HG03457 (cell line): ENCODE data around the gene ACAA2.
"Not testable (repeated sequence)": the region's sequence is repeated elsewhere in the genome, so short reads cannot be mapped to it uniquely, and the experiment has no call there.

Experiments
- ATAC-seq: cut with Tn5 transposase; IDR thresholded peaks from one replicate; pipeline ENCODE4 v1.9.1; 2021; ENCODE audit warnings: moderate number of reproducible peaks; ENCODE audit not compliant: unreplicated experiment

The ACAA2 gene

DNA sequence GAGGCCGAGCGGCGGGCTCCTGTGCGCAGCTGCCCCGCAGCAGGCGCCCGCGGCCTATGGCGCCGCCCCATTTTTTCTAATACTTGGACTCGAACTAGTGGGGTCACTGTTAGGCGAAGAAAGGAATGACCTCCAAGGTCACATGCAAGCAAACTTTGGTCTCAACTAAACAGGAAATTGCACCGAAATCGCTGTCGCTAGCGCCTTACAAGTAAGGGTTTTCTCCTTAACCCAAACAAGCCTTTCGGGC, 339 bp downstream of the ACAA2 start:
- ATAC-seq: no peak

DNA sequence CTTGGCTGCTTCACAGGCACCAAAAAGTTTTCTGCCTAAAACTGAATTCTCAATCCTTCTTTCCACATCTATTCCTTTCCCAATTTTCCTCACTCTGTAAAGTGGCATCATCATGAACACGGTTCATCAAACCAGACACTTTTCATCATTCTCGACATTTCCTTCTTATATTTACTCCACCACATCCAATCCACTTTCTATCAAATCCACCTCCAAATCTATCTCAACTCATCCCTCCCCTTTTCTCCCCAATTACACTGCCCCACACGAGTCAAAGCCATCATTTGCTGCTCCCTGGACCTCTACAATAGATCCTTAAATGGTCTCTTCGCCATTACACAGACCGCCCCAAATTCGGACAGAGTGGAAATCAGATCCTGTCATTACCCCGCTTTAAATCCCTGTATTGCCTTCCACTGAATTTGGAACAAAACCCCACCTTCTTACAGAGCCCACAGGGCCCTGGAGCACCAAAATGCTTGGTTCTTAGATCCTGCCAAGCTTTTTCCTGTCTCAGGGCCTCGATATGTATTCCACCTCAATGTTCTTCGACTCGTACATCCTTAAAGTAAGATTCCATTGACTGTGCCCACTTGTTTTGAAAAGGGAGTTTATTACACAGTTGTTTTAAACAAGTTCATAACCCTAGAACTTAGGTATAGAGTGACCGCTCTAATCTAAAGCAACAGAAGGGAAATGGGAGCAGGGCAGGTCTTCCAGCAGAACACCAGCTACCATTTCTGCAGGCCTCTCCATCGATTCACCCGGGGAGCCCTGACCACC, 856 bp downstream of the ACAA2 start:
- ATAC-seq: no peak

DNA sequence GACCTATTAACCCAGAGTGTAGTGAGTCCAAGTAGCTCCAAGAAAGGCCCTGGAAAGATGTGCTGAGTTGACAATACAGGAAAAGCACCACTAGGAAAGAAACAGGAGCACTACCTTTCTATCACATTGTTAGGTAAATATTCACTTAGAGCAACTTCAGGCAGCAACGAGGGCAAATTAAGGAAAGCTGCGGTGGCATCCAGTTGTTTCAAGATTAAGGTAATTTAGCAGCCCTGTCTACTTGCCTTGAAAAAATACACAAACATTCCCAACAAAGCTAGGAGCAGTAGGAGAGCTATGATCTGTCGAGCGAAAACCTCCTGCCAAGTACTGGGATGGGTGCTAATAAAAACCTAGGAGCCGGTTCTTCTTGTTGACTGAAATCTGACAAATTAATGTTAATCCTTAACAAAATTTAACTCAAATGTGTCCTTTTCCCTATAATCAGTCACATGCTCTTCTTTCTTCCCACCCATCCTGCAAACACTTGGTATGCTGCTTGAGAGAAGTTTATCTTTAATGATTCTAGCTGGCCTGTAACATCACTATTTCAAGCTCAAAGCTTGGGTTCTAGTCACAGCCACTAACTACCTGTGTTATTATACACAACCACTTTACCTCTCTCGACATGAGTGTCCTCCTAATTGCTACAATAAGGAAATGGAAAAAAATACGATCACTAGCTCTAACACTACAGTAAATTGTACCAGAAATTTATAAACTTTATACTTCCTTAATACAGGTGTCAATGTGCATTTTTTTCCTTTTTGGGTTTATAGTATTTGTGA, 2.0 kb downstream of the ACAA2 start:
- ATAC-seq: no peak

DNA sequence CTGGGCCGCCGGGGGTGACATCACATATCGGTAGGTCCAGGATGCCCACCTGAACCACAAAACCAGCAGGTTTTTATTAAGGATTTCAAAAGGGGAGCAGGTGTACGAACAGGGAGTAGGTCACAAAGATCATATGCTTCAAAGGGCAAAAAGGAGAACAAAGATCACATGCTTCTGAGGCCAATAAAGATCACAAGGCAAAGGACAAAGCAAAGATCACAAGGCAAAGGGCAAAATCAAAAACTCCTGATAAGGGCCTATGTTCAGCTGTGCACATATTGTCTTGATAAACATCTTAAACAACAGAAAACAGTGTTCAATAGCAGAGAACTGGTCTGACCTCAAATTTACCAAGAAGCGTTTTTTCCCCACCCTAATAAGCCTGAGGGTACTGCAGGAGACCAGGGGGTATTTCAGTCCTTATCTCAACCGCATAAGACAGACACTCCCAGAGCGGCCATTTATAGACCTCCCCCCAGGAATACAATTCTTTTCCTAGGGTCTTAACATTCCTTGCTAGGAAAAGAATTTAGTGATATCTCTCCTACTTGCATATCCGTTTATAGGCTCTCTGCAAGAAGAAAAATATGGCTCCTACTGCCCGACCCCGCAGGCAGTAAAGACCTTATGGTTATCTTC, 4.7 kb downstream of the ACAA2 start:
- not testable (repeated sequence) for ATAC-seq

DNA sequence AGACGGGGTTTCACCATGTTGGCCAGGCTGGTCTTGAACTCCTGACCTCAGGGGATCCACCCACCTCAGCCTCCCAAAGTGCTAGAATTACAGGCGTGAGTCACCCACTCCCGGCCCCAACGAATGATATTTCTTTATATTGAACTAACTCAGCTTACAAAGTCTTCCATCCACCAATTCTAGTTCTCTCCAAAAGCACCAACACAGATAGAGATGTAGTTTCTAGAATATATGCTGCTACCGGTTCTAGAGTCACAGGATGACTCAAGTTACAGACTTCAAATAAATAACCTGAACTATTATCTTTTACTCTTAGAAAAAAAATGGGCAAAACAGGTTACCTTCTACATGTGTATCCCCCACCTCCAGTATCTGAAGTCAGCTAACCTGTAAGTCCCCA, 9.2 kb downstream of the ACAA2 start:
- no peak for ATAC-seq

DNA sequence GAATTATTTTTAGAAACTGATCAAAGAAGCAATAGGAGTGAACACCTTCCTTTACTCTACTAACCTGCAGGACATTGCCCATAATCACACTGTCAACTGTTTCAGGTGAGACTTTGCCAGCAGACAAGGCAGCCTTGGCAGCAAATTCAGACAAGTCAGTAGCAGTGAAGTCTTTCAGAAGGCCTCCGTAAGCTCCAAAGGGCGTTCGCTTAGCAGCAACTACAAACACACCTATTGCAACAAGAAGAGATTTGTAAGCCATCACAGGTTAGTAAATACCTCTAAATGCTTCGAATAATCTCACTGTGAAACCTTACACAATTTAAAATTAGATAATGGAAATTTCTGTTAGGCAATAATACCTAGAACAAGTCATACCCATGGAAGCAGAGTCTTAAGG, 10.7 kb downstream of the ACAA2 start:
- ATAC-seq: no peak

DNA sequence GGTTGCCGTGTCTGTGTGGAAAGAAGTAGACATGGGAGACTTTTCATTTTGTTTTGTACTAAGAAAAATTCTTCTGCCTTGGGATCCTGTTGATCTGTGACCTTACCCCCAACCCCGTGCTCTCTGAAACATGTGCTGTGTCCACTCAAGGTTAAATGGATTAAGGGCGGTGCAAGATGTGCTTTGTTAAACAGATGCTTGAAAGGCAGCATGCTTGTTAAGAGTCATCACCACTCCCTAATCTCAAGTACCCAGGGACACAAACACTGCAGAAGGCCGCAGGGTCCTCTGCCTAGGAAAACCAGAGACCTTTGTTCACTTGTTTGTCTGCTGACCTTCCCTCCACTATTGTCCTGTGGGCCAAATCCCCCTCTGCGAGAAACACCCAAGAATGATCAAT, 12.8 kb downstream of the ACAA2 start:
- ATAC-seq: not testable (repeated sequence)

DNA sequence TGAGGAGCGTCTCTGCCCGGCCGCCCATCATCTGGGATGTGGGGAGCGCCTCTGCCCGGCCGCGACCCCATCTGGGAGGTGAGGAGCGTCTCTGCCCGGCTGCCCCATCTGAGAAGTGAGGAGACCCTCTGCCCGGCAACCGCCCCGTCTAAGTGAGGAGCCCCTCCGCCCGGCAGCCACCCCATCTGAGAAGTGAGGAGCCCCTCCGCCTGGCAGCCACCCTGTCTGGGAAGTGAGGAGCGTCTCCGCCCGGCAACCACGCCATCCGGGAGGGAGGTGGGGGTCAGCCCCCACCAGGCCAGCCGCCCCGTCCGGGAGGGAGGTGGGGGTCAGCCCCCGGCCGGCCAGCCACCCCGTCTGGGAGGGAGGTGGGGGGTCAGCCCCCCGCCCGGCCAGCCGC, 13.5 kb downstream of the ACAA2 start:
- not testable (repeated sequence) for ATAC-seq

DNA sequence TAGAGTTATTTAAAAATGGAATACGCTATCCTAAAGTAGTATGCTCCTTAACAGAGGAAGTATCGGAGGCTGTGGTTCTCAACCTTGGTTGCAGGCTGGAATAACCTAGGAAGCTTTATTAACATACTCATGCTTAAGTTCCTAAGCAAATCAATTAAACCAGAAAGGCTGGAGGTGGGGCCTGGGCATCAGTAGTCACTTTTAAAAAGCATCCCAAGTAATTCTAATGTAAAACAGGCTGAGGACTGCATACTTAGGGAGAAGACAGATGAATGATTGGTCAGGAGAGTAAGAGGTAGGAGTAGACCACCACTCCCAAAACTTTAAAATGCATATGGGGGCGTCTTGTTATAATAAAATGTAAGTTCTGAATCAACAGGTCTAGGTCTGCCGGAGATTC, 15.3 kb downstream of the ACAA2 start:
- ATAC-seq: no peak

DNA sequence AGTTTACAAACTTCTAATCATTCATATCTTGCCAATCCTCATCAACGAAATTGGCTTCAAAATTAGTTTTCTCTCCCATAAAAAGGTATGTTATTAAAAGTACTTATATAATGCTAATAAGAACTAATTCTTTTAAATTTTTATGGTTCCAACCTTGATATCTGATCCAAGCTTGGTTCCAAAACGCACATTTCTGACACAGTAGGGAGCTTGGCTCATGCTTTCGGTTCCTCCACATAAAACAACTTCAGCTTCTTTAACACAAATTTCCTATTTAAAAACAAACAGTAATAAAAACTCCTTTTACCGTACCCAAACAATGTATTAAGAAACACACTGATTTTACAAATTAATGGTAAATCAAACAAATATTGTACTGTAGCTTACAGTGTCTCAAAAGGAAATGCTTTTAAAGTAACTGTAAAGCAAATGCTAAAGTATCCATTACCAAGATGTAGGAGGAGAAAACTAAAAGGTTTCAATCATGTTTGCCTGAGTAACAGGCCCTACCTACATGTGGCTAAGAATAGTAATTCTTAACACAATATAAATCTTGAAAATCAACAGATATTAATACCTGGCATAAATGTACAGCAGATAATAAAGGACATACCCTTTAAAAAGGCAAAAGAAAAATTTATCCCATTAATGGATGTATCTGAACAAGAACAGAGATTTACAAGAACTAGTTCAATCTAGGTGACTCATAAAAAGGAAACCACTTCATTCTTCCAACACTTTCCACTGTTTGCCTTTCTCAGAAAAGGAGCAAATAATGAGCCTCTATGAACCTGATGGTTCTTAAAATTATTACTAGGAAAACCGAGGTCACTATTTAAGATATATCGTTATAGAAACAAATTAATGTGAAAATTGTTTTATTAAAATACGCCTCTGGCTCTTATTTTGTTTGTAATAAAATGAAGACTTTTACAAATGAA, 17.5 kb downstream of the ACAA2 start:
- no peak for ATAC-seq

DNA sequence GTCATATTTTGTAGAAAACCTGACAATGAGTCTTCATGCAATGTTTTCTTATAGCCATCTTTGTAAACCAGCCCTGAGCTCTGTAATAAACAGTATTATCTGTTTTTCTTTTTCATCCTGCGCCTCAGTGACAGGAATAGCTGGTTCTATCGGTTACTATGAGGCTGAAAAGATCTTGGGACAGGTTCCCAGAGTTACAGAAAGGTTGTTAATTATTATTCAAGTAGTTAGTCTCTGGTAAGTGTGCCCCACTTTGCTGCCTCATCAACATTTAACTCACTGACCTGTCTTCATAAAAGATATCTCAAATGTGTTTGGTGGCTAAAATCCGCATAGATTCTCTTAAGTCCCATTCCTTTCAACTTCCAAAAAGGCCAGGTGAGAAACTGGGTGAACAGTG, 18.6 kb downstream of the ACAA2 start:
- no peak for ATAC-seq

DNA sequence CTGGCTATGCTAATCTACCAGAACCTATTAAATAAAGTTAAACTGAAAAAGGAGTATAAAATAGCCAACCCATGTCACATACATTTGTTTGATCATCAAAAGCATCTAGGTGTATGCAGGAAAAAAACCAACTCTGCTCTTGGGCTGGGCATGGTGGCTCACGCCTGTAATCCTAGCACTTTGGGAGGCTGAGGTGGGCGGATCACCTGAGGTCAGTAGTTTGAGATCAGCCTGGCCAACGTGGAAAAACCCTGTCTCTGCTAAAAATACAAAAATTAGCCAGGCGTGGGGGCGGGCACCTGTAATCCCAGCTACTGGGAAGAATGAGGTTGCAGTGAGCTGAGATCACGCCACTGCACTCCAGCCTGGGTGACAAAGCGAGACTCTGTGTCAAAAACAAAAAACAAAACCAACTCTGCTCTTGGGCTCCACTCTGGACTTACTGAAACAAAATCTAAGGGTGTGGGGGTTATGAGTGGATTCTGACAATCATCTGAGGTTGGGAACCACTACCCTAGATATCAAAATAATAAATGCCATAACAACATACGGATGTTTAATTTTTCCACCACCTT, 23.7 kb downstream of the ACAA2 start:
- ATAC-seq: not testable (repeated sequence)

DNA sequence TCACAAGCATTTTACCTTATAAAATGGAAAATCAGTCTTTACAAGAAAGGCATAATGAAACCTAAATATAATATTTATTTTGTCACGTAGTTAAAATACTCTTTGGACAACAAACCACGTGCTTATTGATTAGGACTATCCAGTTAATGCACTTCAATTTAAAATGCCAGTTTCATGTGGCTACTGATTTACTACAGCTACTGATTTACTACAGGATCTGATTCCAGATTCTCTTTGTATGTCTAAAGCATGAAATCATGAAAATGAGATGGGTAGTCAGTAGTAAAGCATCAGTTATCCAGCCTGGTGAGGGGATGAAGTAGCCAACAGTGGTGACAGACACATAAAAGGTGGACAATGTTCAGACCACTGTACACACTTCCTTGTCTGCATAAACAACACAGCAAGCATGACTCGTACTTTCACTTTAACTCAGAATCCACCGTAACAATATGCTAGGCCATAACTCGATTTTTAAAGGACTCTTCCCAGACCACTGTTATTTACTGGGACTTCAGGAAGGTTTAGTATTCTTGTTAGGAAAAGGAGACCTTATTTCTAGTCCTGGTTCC, 24.9 kb downstream of the ACAA2 start:
- peak; percentile 64 for ATAC-seq

DNA sequence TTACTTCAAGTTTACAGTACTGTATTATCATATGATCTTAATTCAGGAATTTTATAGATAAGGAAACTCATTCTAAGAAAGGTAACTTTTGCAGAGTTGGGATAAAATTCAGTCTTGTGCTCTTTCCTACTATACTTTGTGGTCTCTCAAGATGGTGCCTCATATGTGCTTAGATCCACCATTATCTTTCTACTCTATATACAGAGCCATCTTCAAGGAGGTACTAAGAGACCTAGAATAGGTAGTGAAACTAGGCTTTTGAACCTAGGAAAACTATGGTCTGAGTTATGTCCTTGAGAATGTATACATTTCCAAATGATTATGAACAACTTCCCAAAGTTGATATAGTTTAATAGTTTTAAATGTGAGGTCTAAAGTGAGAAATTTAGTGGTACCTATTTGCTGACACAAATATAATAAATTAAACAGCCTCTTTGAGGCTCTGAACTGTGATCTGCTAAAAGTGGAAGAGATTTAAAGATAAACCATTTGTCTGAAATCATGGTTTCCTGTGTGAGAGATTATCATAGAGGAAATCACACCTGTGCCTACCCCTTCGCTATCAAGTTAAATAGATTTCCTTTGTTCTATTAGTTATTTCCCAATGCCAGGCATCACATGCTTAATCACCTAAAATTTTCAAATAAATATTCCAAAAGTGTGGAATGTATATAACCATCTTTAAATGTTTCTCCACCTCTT, 27.2 kb downstream of the ACAA2 start:
- no peak for ATAC-seq

DNA sequence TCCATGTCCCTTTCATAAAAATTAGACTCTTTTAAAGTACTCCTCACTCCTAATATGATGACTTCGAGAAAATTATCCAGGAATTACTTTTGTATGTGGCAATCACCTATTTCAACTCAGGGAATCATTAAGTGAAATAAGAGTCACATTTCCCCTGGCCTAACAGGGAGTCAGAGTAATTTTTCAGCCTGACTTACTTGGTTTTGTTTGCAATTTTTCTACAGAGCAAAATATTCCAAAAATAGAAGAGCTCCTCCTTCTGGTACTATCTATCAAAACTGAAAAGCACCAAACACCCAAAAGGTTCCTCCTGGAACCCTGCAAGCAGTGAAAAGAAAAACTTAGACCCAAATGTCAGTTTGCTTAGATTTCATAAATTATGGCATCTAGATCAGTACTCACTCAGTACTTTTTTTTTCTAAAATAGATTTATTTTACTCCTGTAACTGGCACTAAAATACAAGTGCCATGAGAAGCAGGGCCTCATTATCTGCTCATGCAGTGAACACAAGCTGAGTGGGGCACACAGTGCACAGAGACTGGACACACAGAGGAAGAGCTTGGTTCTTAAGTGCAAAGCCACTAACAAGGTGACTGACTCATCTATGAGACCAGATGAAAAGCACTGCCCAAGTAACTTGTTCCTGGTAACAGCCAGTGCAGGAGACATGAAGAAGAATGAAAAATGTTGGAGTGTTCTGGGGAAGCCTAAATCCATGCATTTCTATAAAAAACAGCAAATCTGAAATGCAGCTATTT, 28.7 kb downstream of the ACAA2 start:
- ATAC-seq: no peak

DNA sequence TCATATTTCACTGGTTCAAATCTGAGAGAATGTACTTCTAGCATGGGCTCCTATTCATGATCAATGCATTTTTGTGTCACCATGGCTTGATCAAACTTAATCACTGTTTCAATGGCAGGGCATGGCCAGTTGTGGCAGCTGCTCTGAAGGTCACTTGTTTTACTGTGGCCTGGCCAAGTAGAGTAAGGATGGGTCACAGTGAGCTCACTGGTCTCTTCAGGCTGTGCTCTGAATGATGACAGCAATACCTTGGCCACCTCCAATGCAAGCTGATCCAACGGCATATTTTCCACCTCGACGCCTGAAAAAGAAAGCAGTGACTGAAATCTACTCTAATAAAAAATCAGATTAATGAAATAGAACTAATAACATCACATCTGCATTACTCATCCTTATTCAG, 29.7 kb downstream of the ACAA2 start:
- ATAC-seq: not testable (repeated sequence)

DNA sequence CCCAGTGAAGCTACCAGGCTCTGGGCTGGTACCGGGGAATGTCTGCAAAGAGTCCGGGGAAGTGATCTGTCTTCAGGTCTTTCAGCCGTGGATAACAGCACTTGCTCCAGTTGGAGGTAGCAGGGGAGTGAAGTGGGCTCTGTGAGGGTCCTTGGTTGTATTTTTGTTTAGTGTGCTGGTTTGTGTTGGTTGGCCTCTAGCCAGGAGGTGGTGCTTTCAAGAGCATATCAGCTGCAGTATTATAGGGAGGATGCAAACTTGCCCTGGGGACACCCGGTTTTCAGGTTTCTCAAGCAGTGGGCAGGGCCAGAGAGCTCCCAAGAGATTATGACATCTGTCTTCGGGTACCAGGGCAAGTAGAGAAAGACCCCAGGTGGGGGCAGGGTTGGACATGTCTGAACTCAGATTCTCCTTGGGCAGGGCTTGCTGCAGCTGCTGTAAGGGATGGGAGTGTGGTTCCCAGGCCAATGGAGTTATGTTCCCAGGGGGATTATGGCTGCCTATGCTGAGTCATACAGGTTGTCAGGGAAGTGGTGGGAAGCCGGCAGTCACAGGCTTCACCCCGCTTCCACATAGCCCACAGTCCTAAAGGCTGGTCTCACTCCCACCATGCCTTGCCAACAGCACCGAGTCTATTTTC, 34.4 kb downstream of the ACAA2 start:
- ATAC-seq: no peak

DNA sequence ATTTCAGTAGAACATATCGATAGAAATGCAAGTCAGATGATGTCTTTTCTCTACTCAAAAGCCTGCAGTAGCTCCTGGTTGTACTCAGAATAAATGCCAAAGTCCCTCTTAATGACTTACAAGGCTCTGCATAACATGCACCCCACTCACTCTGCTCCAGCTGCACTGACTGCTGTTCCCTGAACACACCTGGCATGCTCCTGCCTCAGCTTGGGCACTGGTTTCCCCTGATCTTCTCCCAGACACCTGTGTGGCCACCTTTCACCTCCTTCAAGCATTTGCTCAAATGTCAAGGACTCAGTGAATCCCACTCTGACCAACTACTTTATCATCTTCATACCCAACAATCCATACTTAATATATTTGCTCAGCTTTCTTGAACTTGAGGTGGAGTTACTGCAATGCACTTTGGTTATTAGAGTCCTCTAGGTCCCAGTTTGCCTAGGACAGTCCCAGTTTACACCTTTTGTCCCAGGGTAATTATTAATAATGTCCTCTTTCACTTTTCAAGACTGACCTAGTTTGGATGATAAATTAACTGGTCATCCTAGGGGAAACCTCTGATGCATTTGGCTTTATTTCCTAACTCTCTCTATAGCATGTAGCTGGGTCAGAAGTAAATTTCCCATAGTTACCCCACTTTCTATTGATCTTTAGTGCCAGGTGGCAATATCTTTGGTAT, 44.1 kb downstream of the ACAA2 start:
- no peak for ATAC-seq
